ENCODE measurements around the gene MLXIP. TPM values are rescaled to one million over a fixed set of nuclear protein-coding genes. Genes with fewer than 3 reads are reported as not detected.

The MLXIP gene
- total and polyA plus RNA-seq, 2 of the 13 experiments (the other 11 are each of a cell fraction or from before 2014, with no cell fraction given) = 5.3 to 6.7 TPM

DNA sequence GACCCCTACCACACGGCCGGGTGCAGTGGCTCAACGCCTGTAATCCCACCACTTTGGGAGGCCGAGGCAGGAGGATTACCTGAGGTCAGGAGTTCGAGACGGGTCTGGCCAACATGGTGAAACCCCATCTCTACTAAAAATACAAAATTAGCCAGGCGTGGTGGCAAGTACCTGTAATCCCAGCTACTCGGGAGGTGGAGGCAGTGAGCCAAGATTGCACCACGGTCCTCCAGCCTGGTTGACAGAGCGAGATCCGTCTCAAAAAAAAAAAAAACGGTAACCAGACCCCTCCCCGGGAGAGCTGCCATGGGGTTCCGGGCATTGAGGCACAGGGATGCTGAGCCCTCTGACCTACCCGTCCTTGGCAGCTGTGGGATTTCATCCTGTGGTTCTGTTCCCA lies 35.1 kb upstream of the MLXIP start:
- no peak for DNase-seq (ENCODE audit: low spot score)
- no peak overlapping the region for H3K27ac ChIP-seq (ENCODE audit: extremely low read length, insufficient read depth, low read length)
- H2AFZ ChIP-seq (ENCODE audit: low read length) = no peak overlapping the region
- peaks cover 3 to 9% of the 10 kb centered on the region in 2 experiments; a peak in 4 of 5 replicates for H3K36me3 ChIP-seq (replicated peaks in 1 of 2; ENCODE audit: control insufficient read depth in 1 of 2, insufficient read depth in 2 of 2, low read length in 2 of 2)
- no peak overlapping the region for H3K9ac ChIP-seq (ENCODE audit: insufficient read depth, low read depth, low read length)
- no peak for FAIRE-seq
- ChIA-PET CTCF (ENCODE audit: low intra/inter-chr PET ratio, low total read pairs) (no interaction called here), POLR2A (no interaction called here)
- no peaks in the 10 kb centered on the region for H3K79me2 ChIP-seq (ENCODE audit: insufficient read depth, low read length)
- no peak overlapping the region for H3K4me2 ChIP-seq (ENCODE audit: low read depth, low read length)
- H3K9me3 ChIP-seq (ENCODE audit: low read length) = no peaks in the 10 kb centered on the region
- no TSS peak for BruUV-seq (replicated peaks)
- no peaks in the 10 kb centered on the region for H4K20me1 ChIP-seq (ENCODE audit: insufficient read depth, low read length)
- WGBS (ENCODE audit: low lambda C conversion rate) = 92% methylated on average over 15 of the region's 15 CpGs
- H3K27me3 ChIP-seq (ENCODE audit: control insufficient read depth in 1 of 2, insufficient read depth in 2 of 2, low read length in 2 of 2) = no peaks in the 10 kb centered on the region; a peak in 1 of 5 replicates
- no peak overlapping the region for H3K4me3 ChIP-seq (replicated peaks in 1 of 3; ENCODE audit: insufficient read depth in 1 of 3, low read depth in 2 of 3, low read length in 3 of 3)
- in situ Hi-C loops (cut with HindIII; ENCODE audit: extremely low pct_ligation_motif_present, low pct_unique_long_range_greater_than_20kb) = no loop called here
- peaks cover 23% of the 10 kb centered on the region for H3K4me1 ChIP-seq (ENCODE audit: insufficient read depth, low read length)
- intact Hi-C loops (cut with micrococcal nuclease; ENCODE audit: unreplicated experiment) = no loop called here
- no peak for ATAC-seq
- TF ChIP-seq UBTF (CRISPR knock-in tag; IDR thresholded peaks at IDR 0.05) (no peak), E2F1 (CRISPR knock-in tag; IDR thresholded peaks at IDR 0.05) (no peak), PBX3 (CRISPR knock-in tag; IDR thresholded peaks at IDR 0.05; ENCODE audit: borderline replicate concordance) (no peak), TEF (CRISPR knock-in tag; IDR thresholded peaks at IDR 0.05) (no peak), MYC (CRISPR knock-in tag; IDR thresholded peaks at IDR 0.05; ENCODE audit: borderline replicate concordance) (no peak), ZNF335 (CRISPR knock-in tag; IDR thresholded peaks at IDR 0.05) (no peak), RELA (CRISPR knock-in tag; IDR thresholded peaks at IDR 0.05) (no peak), GFI1 (CRISPR knock-in tag; IDR thresholded peaks at IDR 0.05; ENCODE audit: borderline replicate concordance) (no peak), ZNF746 (CRISPR knock-in tag; IDR thresholded peaks at IDR 0.05) (no peak), TOPORS (CRISPR knock-in tag; IDR thresholded peaks at IDR 0.05) (no peak), SIN3B (IDR thresholded peaks at IDR 0.05; ENCODE audit: low read length) (no peak), HOXD1 (CRISPR knock-in tag; IDR thresholded peaks at IDR 0.05) (no peak), ARNTL (CRISPR knock-in tag; IDR thresholded peaks at IDR 0.05) (no peak), REL (CRISPR knock-in tag; conservative IDR thresholded peaks at IDR 0.05) (no peak), GATA4 (IDR thresholded peaks at IDR 0.05; ENCODE audit: borderline replicate concordance, low read depth) (no peak), BRD4 (CRISPR knock-in tag; IDR thresholded peaks at IDR 0.05) (no peak), NFYC (CRISPR knock-in tag; IDR thresholded peaks at IDR 0.05) (no peak), ATRX (CRISPR knock-in tag; IDR thresholded peaks at IDR 0.05; ENCODE audit: borderline replicate concordance) (no peak)
- TF ChIP-seq, protein P1, sequence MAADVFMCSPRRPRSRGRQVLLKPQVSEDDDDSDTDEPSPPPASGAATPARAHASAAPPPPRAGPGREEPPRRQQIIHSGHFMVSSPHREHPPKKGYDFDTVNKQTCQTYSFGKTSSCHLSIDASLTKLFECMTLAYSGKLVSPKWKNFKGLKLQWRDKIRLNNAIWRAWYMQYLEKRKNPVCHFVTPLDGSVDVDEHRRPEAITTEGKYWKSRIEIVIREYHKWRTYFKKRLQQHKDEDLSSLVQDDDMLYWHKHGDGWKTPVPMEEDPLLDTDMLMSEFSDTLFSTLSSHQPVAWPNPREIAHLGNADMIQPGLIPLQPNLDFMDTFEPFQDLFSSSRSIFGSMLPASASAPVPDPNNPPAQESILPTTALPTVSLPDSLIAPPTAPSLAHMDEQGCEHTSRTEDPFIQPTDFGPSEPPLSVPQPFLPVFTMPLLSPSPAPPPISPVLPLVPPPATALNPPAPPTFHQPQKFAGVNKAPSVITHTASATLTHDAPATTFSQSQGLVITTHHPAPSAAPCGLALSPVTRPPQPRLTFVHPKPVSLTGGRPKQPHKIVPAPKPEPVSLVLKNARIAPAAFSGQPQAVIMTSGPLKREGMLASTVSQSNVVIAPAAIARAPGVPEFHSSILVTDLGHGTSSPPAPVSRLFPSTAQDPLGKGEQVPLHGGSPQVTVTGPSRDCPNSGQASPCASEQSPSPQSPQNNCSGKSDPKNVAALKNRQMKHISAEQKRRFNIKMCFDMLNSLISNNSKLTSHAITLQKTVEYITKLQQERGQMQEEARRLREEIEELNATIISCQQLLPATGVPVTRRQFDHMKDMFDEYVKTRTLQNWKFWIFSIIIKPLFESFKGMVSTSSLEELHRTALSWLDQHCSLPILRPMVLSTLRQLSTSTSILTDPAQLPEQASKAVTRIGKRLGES (CRISPR knock-in tag; IDR thresholded peaks at IDR 0.05; ENCODE audit: borderline replicate concordance) = no peak
